ENCODE data around the gene ALPK3. TPM values are rescaled to one million over a fixed set of nuclear protein-coding genes. Genes with fewer than 3 reads are reported as not detected.
A peak's percentile ranks its signal among the peaks of the same experiment; 100 is the strongest.

ALPK3 gene
- total RNA-seq, 1 experiment from 2014 or later: 16.5 TPM

GRCh38 chr15:84922530-84922929 is 105.4 kb downstream of the ALPK3 start:
- peaks cover 10% of the 10 kb centered on the region for H3K4me1 Mint-ChIP-seq
- no peak for DNase-seq (ENCODE audit: low spot score)
- no peak overlapping the region for H3K4me3 Mint-ChIP-seq

More at GRCh38 chr15:84922530-84922929, 105.4 kb downstream of the ALPK3 start:
- no peaks in the 10 kb centered on the region for H3K9me3 Mint-ChIP-seq
- no peak for ATAC-seq
- POLR2A ChIA-PET: no interaction called here
- CTCF ChIA-PET: no interaction called here
- peak overlapping the region; percentile 12; the same call in 1 of the 2 replicates for H3K27ac Mint-ChIP-seq
- TF ChIP-seq RELA (CRISPR knock-in tag; IDR thresholded peaks at IDR 0.05; ENCODE audit: borderline replicate concordance) (no peak), ZBTB21 (CRISPR knock-in tag; IDR thresholded peaks at IDR 0.05; ENCODE audit: borderline replicate concordance) (no peak), HMGXB4 (CRISPR knock-in tag; IDR thresholded peaks at IDR 0.05) (no peak), EMX1 (CRISPR knock-in tag; IDR thresholded peaks at IDR 0.05) (no peak), ATF3 (CRISPR knock-in tag; conservative IDR thresholded peaks at IDR 0.05) (no peak), CBFB (CRISPR knock-in tag; IDR thresholded peaks at IDR 0.05; ENCODE audit: low read depth) (no peak)
- H3K36me3 Mint-ChIP-seq: no peaks in the 10 kb centered on the region
- H3K27me3 Mint-ChIP-seq (ENCODE audit: low read depth): no peaks in the 10 kb centered on the region

Other genes with a start within 250 kb of the ALPK3 start
- gene ZSCAN2, start 216.3 kb upstream of the ALPK3 start, total RNA-seq (2021): 39.6 to 51.9 TPM (median 44.4 TPM) in 3 replicates
- gene WDR73, start 163.1 kb upstream of the ALPK3 start, total RNA-seq (2021): 21.2 to 22.6 TPM (median 21.4 TPM) in 3 replicates
- 14.9 to 16.2 TPM (median 15.3 TPM) in 3 replicates for gene NMB, start 159.2 kb upstream of the ALPK3 start, total RNA-seq (2021)
- 214 to 228 TPM (median 217 TPM) in 3 replicates for gene SEC11A, start 101.2 kb upstream of the ALPK3 start, total RNA-seq (2021)
- gene ZNF592, start 68.8 kb upstream of the ALPK3 start, total RNA-seq (2021): 26.7 to 28.0 TPM (median 27.6 TPM) in 3 replicates
- 0.14 to 0.16 TPM in 2 of 3 replicates, not detected in the other for gene SLC28A1, start 67.3 kb downstream of the ALPK3 start, total RNA-seq (2021)
- 10.2 to 13.9 TPM (median 12.7 TPM) in 3 replicates for gene PDE8A, start 164.5 kb downstream of the ALPK3 start, total RNA-seq (2021)